BLaER1 treated with 17β-estradiol and CSF1 and Interleukin-3, amounts not matched to agents 10 nM and 100 nM (cell line): ENCODE results near the gene CYP8B1.

Experiments
- H3K27ac ChIP-seq, 11 experiments: shearing (Covaris generic); formaldehyde crosslinking; 2 replicates each; pipeline ENCODE4 v1.8.1; 2022
- H3K27me3 ChIP-seq, 11 experiments: shearing (Covaris generic); formaldehyde crosslinking; 2 replicates each; pipeline ENCODE4 v1.8.1; 2022
- H3K36me3 ChIP-seq, 11 experiments: shearing (Covaris generic); formaldehyde crosslinking; 2 replicates each; pipeline ENCODE4 v1.8.1; 2022
- H3K4me1 ChIP-seq, 10 experiments: shearing (Covaris generic); formaldehyde crosslinking; 2 replicates each; pipeline ENCODE4 v1.8.1; 2022
- H3K4me2 ChIP-seq, 11 experiments: shearing (Covaris generic); formaldehyde crosslinking; 2 replicates each; pipeline ENCODE4 v1.8.1; 2022
- H3K4me3 ChIP-seq, 10 experiments: shearing (Covaris generic); formaldehyde crosslinking; 2 replicates each; pipeline ENCODE4 v1.8.1; 2022
- H3K9ac ChIP-seq, 11 experiments: shearing (Covaris generic); formaldehyde crosslinking; 2 replicates each; pipeline ENCODE4 v1.8.1; 2022
- H3K9me3 ChIP-seq, 11 experiments: shearing (Covaris generic); formaldehyde crosslinking; replicated peaks in 1 of 11; 2 replicates each; pipeline ENCODE4 v1.8.1; 2022
- H4K20me1 ChIP-seq, 11 experiments: shearing (Covaris generic); formaldehyde crosslinking; 2 replicates each; pipeline ENCODE4 v1.8.1; 2022
- Cebpa-rat ChIP-seq, 11 experiments: shearing (Covaris generic); IDR thresholded peaks; 2 replicates each; pipeline ENCODE4 v1.8.1; 2022

Gene CYP8B1

GRCh38 chr3:42864321-42864950 lies 11.2 kb downstream of the CYP8B1 start:
- no peaks in the 10 kb centered on the region for H3K36me3 ChIP-seq

GRCh38 chr3:42856544-42856943 lies 19.1 kb downstream of the CYP8B1 start:
- TF ChIP-seq Cebpa-rat (IDR thresholded peaks at IDR 0.05) = no peak
- H3K9ac ChIP-seq = no peak overlapping the region

More at GRCh38 chr3:42864321-42864950, 11.2 kb downstream of the CYP8B1 start:
- no peak for TF ChIP-seq Cebpa-rat (IDR thresholded peaks at IDR 0.05)
- Histone ChIP-seq H4K20me1 (no peaks in the 10 kb centered on the region), H3K27ac (no peak overlapping the region), H3K9ac (no peak overlapping the region), H3K4me3 (no peak overlapping the region), H3K27me3 (no peaks in the 10 kb centered on the region), H3K4me1 (no peaks in the 10 kb centered on the region), H3K9me3 (no peaks in the 10 kb centered on the region), H3K4me2 (no peak overlapping the region)

GRCh38 chr3:42855547-42856380 lies 19.9 kb downstream of the CYP8B1 start:
- no peak overlapping the region for H3K4me3 ChIP-seq
- no peak overlapping the region for H3K9ac ChIP-seq
- peaks cover 14 to 47% (median 38%) of the 10 kb centered on the region in 10 experiments for H3K4me1 ChIP-seq
- H3K36me3 ChIP-seq = no peaks in the 10 kb centered on the region
- no peaks in the 10 kb centered on the region for H3K27me3 ChIP-seq
- H4K20me1 ChIP-seq = no peaks in the 10 kb centered on the region
- no peaks in the 10 kb centered on the region for H3K9me3 ChIP-seq
- peak overlapping the region in 5 of 11 experiments; percentile 0 to 31 (median 24); a peak in 7 of 22 replicates for H3K4me2 ChIP-seq
- no peak overlapping the region for H3K27ac ChIP-seq
- no peak for TF ChIP-seq Cebpa-rat (IDR thresholded peaks at IDR 0.05)

More at GRCh38 chr3:42856544-42856943, 19.1 kb downstream of the CYP8B1 start:
- H3K36me3 ChIP-seq = no peaks in the 10 kb centered on the region
- H3K27me3 ChIP-seq = no peaks in the 10 kb centered on the region
- H3K4me1 ChIP-seq = peaks cover 14 to 39% (median 30%) of the 10 kb centered on the region in 10 experiments
- H3K4me2 ChIP-seq = peak overlapping the region in 4 of 11 experiments; percentile 0 to 26 (median 14); a peak in 4 of 22 replicates
- H3K27ac ChIP-seq = no peak overlapping the region
- no peaks in the 10 kb centered on the region for H4K20me1 ChIP-seq
- no peaks in the 10 kb centered on the region for H3K9me3 ChIP-seq
- H3K4me3 ChIP-seq = no peak overlapping the region

GRCh38 chr3:42855219-42855546 lies 20.5 kb downstream of the CYP8B1 start:
- H3K4me2 ChIP-seq = no peak overlapping the region
- H3K4me3 ChIP-seq = no peak overlapping the region
- no peaks in the 10 kb centered on the region for H3K27me3 ChIP-seq
- peaks cover 14 to 53% (median 38%) of the 10 kb centered on the region in 10 experiments for H3K4me1 ChIP-seq
- no peaks in the 10 kb centered on the region for H4K20me1 ChIP-seq
- no peak for TF ChIP-seq Cebpa-rat (IDR thresholded peaks at IDR 0.05)
- no peaks in the 10 kb centered on the region for H3K36me3 ChIP-seq
- no peaks in the 10 kb centered on the region for H3K9me3 ChIP-seq
- no peak overlapping the region for H3K9ac ChIP-seq
- no peak overlapping the region for H3K27ac ChIP-seq

GRCh38 chr3:42853739-42854302 lies 21.9 kb downstream of the CYP8B1 start:
- no peak for TF ChIP-seq Cebpa-rat (IDR thresholded peaks at IDR 0.05)
- no peaks in the 10 kb centered on the region for H3K9me3 ChIP-seq
- no peak overlapping the region for H3K4me3 ChIP-seq
- H3K4me1 ChIP-seq = peaks cover 14 to 54% (median 43%) of the 10 kb centered on the region in 10 experiments
- no peaks in the 10 kb centered on the region for H3K36me3 ChIP-seq
- H3K27ac ChIP-seq = no peak overlapping the region
- peak overlapping the region in 7 of 11 experiments; percentile 71 to 87 (median 78); a peak in 11 of 22 replicates for H3K4me2 ChIP-seq
- H4K20me1 ChIP-seq = no peaks in the 10 kb centered on the region
- H3K27me3 ChIP-seq = no peaks in the 10 kb centered on the region
- no peak overlapping the region for H3K9ac ChIP-seq

GRCh38 chr3:42853056-42853455 lies 22.6 kb downstream of the CYP8B1 start:
- H3K27ac ChIP-seq = peak overlapping the region in 6 of 11 experiments; percentile 13 to 61 (median 37); a peak in 12 of 22 replicates
- 0 out of 20 replicates have a peak overlapping the region, but pooled peaks of 1 of the 10 experiments have one; percentile 7 for H3K4me3 ChIP-seq
- H3K4me2 ChIP-seq = peak overlapping the region; percentile 25 to 87 (median 77); a peak in 20 of 22 replicates
- no peaks in the 10 kb centered on the region for H3K9me3 ChIP-seq
- peak overlapping the region in 7 of 11 experiments; percentile 39 to 63 (median 47); a peak in 11 of 22 replicates for H3K9ac ChIP-seq
- no peaks in the 10 kb centered on the region for H4K20me1 ChIP-seq
- no peak for TF ChIP-seq Cebpa-rat (IDR thresholded peaks at IDR 0.05)
- no peaks in the 10 kb centered on the region for H3K36me3 ChIP-seq
- H3K4me1 ChIP-seq = peaks cover 17 to 62% (median 49%) of the 10 kb centered on the region in 10 experiments
- H3K27me3 ChIP-seq = no peaks in the 10 kb centered on the region

- H4K20me1 ChIP-seq = no peaks in the 10 kb centered on the region
- TF ChIP-seq Cebpa-rat (IDR thresholded peaks at IDR 0.05) = no peak
- peak overlapping the region in 2 of 10 experiments; percentile 0 to 7; a peak in 1 of 20 replicates for H3K4me3 ChIP-seq
- peak overlapping the region in 9 of 11 experiments; percentile 13 to 63 (median 40); a peak in 14 of 22 replicates for H3K9ac ChIP-seq
- H3K36me3 ChIP-seq = no peaks in the 10 kb centered on the region
- peak overlapping the region; percentile 25 to 87 (median 77) for H3K4me2 ChIP-seq
- peaks cover 23 to 68% (median 55%) of the 10 kb centered on the region in 10 experiments for H3K4me1 ChIP-seq
- peak overlapping the region in 7 of 11 experiments; percentile 17 to 61 (median 37); a peak in 12 of 22 replicates for H3K27ac ChIP-seq
- H3K27me3 ChIP-seq = no peaks in the 10 kb centered on the region
- H3K9me3 ChIP-seq = no peaks in the 10 kb centered on the region
These were observed 23.2 kb downstream of the CYP8B1 start for GRCh38 chr3:42852441-42852840.

- Histone ChIP-seq H3K4me3 (no peak overlapping the region), H3K36me3 (no peaks in the 10 kb centered on the region), H3K4me1 (peaks cover 34 to 77% (median 66%) of the 10 kb centered on the region in 10 experiments), H4K20me1 (no peaks in the 10 kb centered on the region), H3K27ac (peak overlapping the region in 3 of 11 experiments; percentile 37 to 61 (median 58); a peak in 4 of 22 replicates), H3K9me3 (no peaks in the 10 kb centered on the region), H3K9ac (peak overlapping the region in 2 of 11 experiments; percentile 50 to 52; a peak in 1 of 22 replicates), H3K4me2 (peak overlapping the region in 10 of 11 experiments; percentile 8 to 87 (median 77); a peak in 17 of 22 replicates), H3K27me3 (no peaks in the 10 kb centered on the region)
- TF ChIP-seq Cebpa-rat (IDR thresholded peaks at IDR 0.05) = no peak
These were observed 24.3 kb downstream of the CYP8B1 start for GRCh38 chr3:42851228-42851834.
